Suprapubic skin (tissue), 4 donors: ENCODE results near the gene PLXND1. TPM values are rescaled to one million over a fixed set of nuclear protein-coding genes. Genes with fewer than 3 reads are reported as not detected.
"Not testable (repeated sequence)": the region's sequence is repeated elsewhere in the genome, so short reads cannot be mapped to it uniquely, and the experiment has no call there.

Experiments used
- DNase-seq, 2 donors: peaks; one replicate each; pipeline ENCODE4 v3.0.0-alpha.2; 2019; ENCODE audit warnings: low spot score in 2 of 2
- H3K27ac ChIP-seq: fragments of 200-600 bp; sonication (generic); one replicate; pipeline ENCODE4 v1.5.1; 2019
- H3K27me3 ChIP-seq: fragments of 200-600 bp; sonication (generic); one replicate; pipeline ENCODE4 v1.5.1; 2019
- H3K36me3 ChIP-seq: fragments of 200-600 bp; sonication (generic); one replicate; pipeline ENCODE4 v1.5.1; 2019
- H3K4me1 ChIP-seq: fragments of 200-600 bp; sonication (generic); one replicate; pipeline ENCODE4 v1.5.1; 2019
- H3K4me3 ChIP-seq: fragments of 200-600 bp; sonication (generic); one replicate; pipeline ENCODE4 v1.5.1; 2019; ENCODE audit warnings: mild to moderate bottlenecking
- H3K9me3 ChIP-seq: fragments of 200-600 bp; sonication (generic); one replicate; pipeline ENCODE4 v1.5.1; 2019
- CTCF ChIP-seq, 2 donors: fragments of 200-600 bp in 1 of 2; fragments of 450-650 bp in 1 of 2; sonication (generic) in 1 of 2; IDR thresholded peaks; one replicate each; pipeline ENCODE4 v1.5.1; 2016 to 2019; ENCODE audit warnings: antibody characterized with exemption in 2 of 2, mild to moderate bottlenecking in 1 of 2, moderate library complexity in 1 of 2
- EP300 ChIP-seq: sonication (generic); formaldehyde crosslinking; IDR thresholded peaks from one replicate; pipeline ENCODE4 v1.6.1; 2017; ENCODE audit warnings: antibody characterized with exemption
- POLR2A ChIP-seq, 2 donors: fragments of 450-650 bp; IDR thresholded peaks; one replicate each; pipeline ENCODE4 v1.6.1; 2017; ENCODE audit warnings: antibody characterized with exemption in 2 of 2, mild to moderate bottlenecking in 2 of 2, moderate library complexity in 2 of 2
- POLR2AphosphoS5 ChIP-seq, 3 donors: sonication (generic); formaldehyde crosslinking; IDR thresholded peaks; one replicate each; pipeline ENCODE4 v1.6.1; 2017; ENCODE audit warnings: antibody characterized with exemption in 3 of 3
- WGBS: methylation state at CpG from one replicate; pipeline ENCODE4 v1.1.5; 2018; 5-methylcytosine and 5-hydroxymethylcytosine counted together
- total RNA-seq, 4 donors: library from RNA; depleted of rRNA; stranded (reverse); fragments of >200 nt; gene quantifications; one replicate each; pipeline ENCODE4 v1.1.0, GENCODE V29; 2016

PLXND1 gene
- total RNA-seq, 4 donors from 2014 or later = 19.0 to 51.0 (median 30.8) TPM

DNA sequence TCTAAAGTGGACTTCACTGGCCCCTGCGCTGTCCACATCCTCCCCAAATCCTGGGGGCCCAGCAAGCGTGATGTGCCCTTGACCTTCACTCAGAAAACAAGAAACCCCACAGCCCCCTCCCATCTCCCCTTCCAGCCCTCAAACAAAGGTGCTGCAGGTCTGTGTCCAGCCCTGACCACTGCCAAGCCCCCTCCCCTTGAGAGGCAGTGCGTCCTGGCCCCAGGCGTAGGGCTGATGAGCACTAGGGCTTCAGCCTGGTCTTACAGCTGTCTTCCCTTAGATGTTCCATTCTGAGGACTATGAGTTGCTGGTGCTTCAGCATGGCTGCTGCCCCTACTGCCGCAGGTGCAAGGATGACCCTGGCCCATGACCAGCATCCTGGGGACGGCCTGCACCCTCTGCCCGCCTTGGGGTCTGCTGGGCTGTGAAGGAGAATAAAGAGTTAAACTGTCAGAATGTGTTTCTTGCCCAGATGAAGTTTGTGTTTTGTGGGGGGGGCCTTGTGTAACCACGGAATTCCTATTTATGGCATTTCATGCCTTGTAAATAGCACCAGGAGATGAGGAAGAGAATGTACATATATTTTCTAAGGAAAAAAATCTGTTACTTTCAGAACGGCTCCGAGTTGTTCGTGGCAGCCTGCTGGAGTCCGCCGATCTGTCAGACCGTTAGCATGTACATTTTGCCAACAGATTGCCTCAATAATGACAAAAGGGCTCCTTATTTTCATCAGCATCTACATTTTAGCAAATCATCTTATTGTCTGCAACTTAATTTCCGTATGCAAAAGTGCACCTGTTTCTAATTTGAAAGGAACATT is 86.4 kb downstream of the PLXND1 start:
- Histone ChIP-seq H3K27ac (no peak overlapping the region), H3K4me1 (no peaks in the 10 kb centered on the region), H3K36me3 (peaks cover 44% of the 10 kb centered on the region), H3K9me3 (no peaks in the 10 kb centered on the region), H3K4me3 (no peak overlapping the region), H3K27me3 (no peaks in the 10 kb centered on the region)
- TF ChIP-seq POLR2A (IDR thresholded peaks at IDR 0.05) (no peak), CTCF (IDR thresholded peaks at IDR 0.05) (no peak), POLR2AphosphoS5 (IDR thresholded peaks at IDR 0.05) (no peak)
- 90% methylated on average over 14 of the region's 15 CpGs for WGBS
- DNase-seq = no peak

- no peak for DNase-seq
- no peak overlapping the region for H3K4me3 ChIP-seq
- peaks cover 51% of the 10 kb centered on the region for H3K36me3 ChIP-seq
- no peaks in the 10 kb centered on the region for H3K27me3 ChIP-seq
- H3K9me3 ChIP-seq = no peaks in the 10 kb centered on the region
- WGBS = 95% methylated on average over 10 of the region's 10 CpGs
- no peaks in the 10 kb centered on the region for H3K4me1 ChIP-seq
- TF ChIP-seq POLR2A (IDR thresholded peaks at IDR 0.05) (no peak), EP300 (no peak), CTCF (IDR thresholded peaks at IDR 0.05) (no peak), POLR2AphosphoS5 (IDR thresholded peaks at IDR 0.05) (no peak)
- no peak overlapping the region for H3K27ac ChIP-seq
Observed at GRCh38 chr3:129519449-129519848, 87.0 kb downstream of the PLXND1 start.

DNA sequence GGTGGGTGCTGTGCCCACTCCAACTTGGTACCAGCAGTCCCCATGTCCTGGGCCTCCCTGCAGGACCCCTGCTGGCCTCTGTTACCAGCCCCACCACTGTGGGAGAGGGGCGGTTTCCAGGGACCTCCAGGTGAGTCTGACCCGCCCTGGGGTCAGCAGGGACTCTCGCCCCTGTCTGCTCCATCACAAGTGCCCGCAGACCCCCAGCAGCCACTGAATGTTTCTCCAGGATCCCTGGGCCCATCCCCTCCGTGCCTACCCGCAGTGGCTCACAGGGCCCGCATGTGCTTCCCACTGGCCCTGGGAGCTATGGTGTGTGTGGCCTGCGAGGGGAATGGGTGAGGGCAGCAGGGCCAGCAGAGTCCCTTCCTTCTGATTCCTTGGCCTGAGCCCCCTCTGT is 87.9 kb downstream of the PLXND1 start:
- H3K9me3 ChIP-seq = no peaks in the 10 kb centered on the region
- H3K36me3 ChIP-seq = peaks cover 60% of the 10 kb centered on the region
- no peaks in the 10 kb centered on the region for H3K27me3 ChIP-seq
- no peak for DNase-seq
- H3K4me3 ChIP-seq = no peak overlapping the region
- no peaks in the 10 kb centered on the region for H3K4me1 ChIP-seq
- H3K27ac ChIP-seq = no peak overlapping the region
- TF ChIP-seq POLR2AphosphoS5 (IDR thresholded peaks at IDR 0.05) (no peak), POLR2A (IDR thresholded peaks at IDR 0.05) (no peak), CTCF (IDR thresholded peaks at IDR 0.05) (no peak), EP300 (no peak)
- WGBS = 88% methylated on average over 6 of the region's 8 CpGs

GRCh38 chr3:129518038-129518561 is 88.4 kb downstream of the PLXND1 start:
- no peak for DNase-seq
- Histone ChIP-seq H3K36me3 (peaks cover 65% of the 10 kb centered on the region), H3K27me3 (no peaks in the 10 kb centered on the region), H3K4me3 (no peak overlapping the region), H3K4me1 (no peaks in the 10 kb centered on the region), H3K9me3 (no peaks in the 10 kb centered on the region), H3K27ac (no peak overlapping the region)
- no peak for TF ChIP-seq POLR2A (IDR thresholded peaks at IDR 0.05)
- TF ChIP-seq POLR2AphosphoS5 (IDR thresholded peaks at IDR 0.05) = no peak
- no peak for TF ChIP-seq EP300
- no peak for TF ChIP-seq CTCF (IDR thresholded peaks at IDR 0.05)
- WGBS = 90% methylated on average over 6 of the region's 8 CpGs

DNA sequence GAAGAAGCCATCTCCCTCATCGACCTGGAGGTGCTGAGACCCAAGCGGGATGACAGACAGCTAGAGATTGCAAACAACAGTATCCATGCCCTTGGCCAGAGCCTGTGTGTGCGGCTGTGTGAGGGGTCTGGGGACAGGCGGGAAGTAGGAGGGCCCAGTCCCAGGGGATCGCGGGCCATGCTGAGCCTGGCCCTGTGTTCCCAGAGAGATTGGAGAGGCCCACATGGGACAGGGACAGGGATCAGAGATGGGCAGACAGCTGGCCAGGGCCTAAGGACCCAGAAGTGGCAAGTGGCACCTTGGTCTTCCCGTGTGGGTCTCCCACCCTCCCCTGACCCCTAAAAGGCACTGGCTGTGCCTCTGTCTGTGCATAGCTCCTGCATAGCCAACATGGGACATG is 89.0 kb downstream of the PLXND1 start:
- H3K36me3 ChIP-seq = peaks cover 70% of the 10 kb centered on the region
- no peak overlapping the region for H3K4me3 ChIP-seq
- no peaks in the 10 kb centered on the region for H3K4me1 ChIP-seq
- DNase-seq = no peak
- TF ChIP-seq EP300 (no peak), POLR2A (IDR thresholded peaks at IDR 0.05) (no peak), CTCF (IDR thresholded peaks at IDR 0.05) (no peak), POLR2AphosphoS5 (IDR thresholded peaks at IDR 0.05) (no peak)
- H3K27ac ChIP-seq = no peak overlapping the region
- H3K9me3 ChIP-seq = no peaks in the 10 kb centered on the region
- 89% methylated on average over 6 of the region's 7 CpGs for WGBS
- H3K27me3 ChIP-seq = no peaks in the 10 kb centered on the region

- H3K9me3 ChIP-seq, DNase-seq, H3K27ac ChIP-seq, H3K4me1 ChIP-seq, H3K27me3 ChIP-seq, H3K4me3 ChIP-seq: not testable (repeated sequence)
- 74% methylated on average over 3 of the region's 7 CpGs for WGBS
- H3K36me3 ChIP-seq = peaks cover 84% of the 10 kb centered on the region
Observed at GRCh38 chr3:129515821-129516432, 90.5 kb downstream of the PLXND1 start.

- H3K9me3 ChIP-seq, H3K27me3 ChIP-seq, DNase-seq, H3K27ac ChIP-seq, H3K4me3 ChIP-seq, H3K4me1 ChIP-seq: not testable (repeated sequence)
- WGBS = 93% methylated on average over 10 of the region's 25 CpGs
- H3K36me3 ChIP-seq = peaks cover 84% of the 10 kb centered on the region
Observed at GRCh38 chr3:129515108-129515820, 91.2 kb downstream of the PLXND1 start.
